ENCODE measurements around the gene MAP3K14.

DNA sequence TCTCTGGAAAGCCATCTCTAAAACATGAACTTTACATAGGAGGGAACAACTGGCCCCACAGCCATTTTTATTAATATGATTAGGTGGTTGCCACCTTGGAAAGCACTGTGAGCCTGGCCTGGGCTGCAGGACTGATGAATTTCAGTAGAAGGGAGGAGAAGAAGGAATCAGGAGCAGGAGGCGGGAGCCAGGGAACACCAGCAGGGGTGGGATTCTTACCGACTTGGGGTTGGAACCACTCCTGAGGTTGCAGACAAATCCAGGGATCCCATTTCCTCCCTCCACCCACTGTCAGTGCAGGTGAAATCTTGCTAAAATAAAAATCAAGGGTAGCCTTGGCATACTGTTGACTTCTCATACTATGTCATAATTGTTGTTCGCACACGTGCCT lies 16.9 kb upstream of the MAP3K14 start:
- no peak for TF ChIP-seq CTCF (IDR thresholded peaks at IDR 0.05)
- no peak for TF ChIP-seq POLR2A (IDR thresholded peaks at IDR 0.05)
